OCI-LY3 (cell line): ENCODE data around the gene GBA2.

ENCODE experiments used
- EZH2phosphoT487 ChIP-seq: fragments of 200-600 bp; shearing (Covaris generic); IDR thresholded peaks from 2 replicates; pipeline ENCODE4 v1.6.1; 2018; ENCODE audit warnings: antibody characterized with exemption, mixed run types, low read depth
- TF ChIP-seq, protein P1 (sequence below): fragments of 200-600, 300-600 bp; sonication (generic); IDR thresholded peaks from 2 replicates; pipeline ENCODE4 v1.5.1; 2014; ENCODE audit warnings: antibody characterized with exemption, low read length, low read depth

- TF ChIP-seq, protein P1, sequence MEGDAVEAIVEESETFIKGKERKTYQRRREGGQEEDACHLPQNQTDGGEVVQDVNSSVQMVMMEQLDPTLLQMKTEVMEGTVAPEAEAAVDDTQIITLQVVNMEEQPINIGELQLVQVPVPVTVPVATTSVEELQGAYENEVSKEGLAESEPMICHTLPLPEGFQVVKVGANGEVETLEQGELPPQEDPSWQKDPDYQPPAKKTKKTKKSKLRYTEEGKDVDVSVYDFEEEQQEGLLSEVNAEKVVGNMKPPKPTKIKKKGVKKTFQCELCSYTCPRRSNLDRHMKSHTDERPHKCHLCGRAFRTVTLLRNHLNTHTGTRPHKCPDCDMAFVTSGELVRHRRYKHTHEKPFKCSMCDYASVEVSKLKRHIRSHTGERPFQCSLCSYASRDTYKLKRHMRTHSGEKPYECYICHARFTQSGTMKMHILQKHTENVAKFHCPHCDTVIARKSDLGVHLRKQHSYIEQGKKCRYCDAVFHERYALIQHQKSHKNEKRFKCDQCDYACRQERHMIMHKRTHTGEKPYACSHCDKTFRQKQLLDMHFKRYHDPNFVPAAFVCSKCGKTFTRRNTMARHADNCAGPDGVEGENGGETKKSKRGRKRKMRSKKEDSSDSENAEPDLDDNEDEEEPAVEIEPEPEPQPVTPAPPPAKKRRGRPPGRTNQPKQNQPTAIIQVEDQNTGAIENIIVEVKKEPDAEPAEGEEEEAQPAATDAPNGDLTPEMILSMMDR, result no peak
- no peak for TF ChIP-seq EZH2phosphoT487
Observed at GRCh38 chr9:35737143-35737542, 11.9 kb downstream of the GBA2 start.
